ENCODE results near the gene SLC37A2.
A peak's percentile ranks its signal among the peaks of the same experiment; 100 is the strongest.

- TF ChIP-seq CTCF (IDR thresholded peaks at IDR 0.05; ENCODE audit: poor library complexity) (peak; percentile 84), EZH2 (IDR thresholded peaks at IDR 0.05; ENCODE audit: borderline replicate concordance) (no peak), EZH2phosphoT487 (IDR thresholded peaks at IDR 0.05; ENCODE audit: low read depth, severe bottlenecking, unreplicated experiment) (no peak)
These were observed 28.3 kb downstream of the SLC37A2 start for GRCh38 chr11:125091247-125091876.
